ENCODE results near the gene PRKACG.

Gene PRKACG

DNA sequence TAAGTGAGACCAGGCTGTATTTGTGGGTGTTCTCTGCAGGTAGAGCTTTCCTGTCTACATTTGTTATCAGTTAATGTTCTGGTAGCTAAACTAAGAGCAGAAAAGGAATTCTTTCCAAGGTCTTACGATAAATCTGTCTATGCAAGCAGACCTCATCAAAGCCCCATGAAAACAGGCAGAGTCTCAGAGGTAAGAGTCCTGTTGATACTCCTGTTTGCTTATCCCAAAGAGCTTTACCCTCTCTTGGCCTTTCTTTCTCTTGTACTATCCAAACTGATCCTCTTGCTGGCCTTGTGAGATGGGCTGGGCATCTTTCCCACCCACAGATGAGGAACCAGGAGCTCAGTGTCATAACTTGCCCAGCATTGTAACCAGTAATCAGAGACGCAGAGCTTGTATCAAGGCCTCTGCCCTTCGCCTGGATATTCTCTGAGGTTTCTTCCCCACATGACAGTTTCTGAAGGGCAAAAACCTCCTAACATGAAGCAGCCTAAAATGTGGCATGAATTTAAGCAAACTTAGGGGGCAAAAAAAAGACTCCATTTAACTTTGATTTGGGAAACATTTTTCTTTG is 33.5 kb downstream of the PRKACG start:
- FAIRE-seq: no peak

DNA sequence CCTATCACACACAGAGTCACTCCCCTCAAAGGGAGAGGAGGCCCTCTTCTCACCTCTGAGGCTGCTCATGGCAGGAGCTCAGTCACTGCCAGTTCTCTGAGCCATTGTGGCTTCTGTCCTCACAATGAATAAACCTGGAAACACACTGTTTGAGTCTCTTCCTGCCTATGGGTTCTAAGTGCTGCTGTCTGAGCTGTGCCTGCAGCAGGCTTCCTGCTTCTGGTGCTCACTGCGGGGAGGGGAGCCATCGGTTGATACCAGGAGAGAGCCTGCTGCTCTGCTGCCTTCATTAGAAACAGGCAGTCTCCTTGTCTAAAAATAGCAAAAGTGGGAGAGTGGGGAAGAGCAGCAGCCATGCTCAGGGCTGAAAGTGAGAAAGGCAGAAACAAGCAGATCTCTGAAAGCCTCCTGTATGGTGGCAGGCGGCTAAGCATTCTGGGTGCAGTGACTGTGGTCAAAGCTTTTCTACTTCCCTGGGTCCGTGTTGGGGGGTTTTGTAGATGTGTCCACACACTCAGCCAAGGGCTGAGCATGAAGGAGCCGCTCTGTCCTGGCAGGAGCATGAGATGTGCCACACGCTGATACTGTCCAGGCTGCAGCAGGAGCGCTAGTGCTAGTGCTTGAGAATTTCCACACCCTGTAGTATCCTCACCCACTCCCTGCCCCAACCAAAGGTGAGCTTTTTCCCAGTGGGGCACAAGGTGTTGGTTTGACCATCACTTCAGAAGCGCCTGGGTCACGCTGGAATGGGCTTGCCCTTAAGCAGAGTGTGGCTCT is 34.2 kb downstream of the PRKACG start:
- FAIRE-seq: no peak

DNA sequence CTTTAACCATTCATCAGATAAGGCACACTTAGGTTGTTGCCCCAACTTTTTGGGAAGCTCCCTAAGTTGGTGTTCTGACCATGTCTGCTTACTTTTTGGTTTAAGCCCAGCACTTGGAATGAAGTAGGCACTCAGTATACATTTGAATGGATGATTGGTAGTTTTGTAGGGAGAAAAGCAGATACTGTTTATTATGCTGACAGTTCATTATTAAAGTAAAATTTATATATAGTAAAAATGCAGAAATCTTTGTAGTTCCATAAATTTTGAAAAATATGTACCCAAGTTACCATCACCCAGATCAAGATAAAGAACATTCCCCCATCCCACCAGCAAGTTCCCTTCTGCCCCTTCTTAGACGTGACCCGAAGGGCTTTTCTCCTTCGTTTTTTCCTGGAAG is 35.4 kb downstream of the PRKACG start:
- FAIRE-seq: no peak

DNA sequence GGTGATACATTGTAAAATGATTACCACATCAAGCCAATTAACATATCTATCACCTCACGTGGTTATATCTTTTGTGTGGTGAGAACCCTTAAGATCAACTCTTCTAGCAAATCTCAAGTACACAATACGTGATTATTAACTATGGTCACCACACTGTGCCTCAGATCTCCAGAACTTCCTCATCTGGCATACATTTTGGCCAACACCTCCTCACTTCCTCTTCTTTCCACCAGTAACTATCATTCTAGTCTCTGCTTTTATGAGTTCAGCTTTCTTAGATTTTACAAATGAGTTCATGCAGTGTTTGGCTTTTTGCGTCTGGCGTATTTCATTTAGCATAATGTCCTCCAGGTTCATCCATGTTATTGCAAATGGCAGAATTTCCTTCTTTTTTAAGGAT is 35.8 kb downstream of the PRKACG start:
- no peak for FAIRE-seq

DNA sequence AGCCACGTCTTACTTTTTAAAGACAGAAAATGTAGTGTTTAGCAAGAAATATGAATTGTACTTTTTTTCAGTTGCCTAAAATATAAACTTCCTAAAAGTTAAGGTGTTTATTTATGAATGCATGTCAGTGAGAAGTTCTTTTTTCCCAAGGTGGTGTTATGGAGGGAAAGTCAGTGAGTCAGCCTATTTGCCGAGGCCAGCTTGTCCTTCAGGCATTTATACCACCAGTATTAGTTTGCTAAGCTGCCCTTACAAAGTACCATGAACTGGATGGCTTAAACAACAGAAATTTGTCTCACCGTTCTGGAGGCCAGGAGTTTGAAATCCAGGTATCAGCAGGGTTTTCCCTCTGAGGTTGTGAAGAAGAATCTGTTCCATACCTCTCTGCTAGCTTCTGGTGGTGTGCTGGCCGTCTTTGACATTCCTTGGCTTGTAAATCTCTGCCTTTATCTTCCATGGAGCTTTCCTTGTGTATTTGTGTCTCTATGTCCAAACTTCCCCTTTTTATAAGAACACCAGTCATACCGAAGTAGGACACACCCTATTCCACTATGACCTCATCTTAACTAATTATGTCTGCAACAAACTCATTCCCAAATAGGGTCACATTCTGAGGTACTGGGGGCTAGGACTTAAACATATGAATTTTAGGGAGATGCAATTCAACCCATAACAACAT is 38.4 kb downstream of the PRKACG start:
- no peak for FAIRE-seq

DNA sequence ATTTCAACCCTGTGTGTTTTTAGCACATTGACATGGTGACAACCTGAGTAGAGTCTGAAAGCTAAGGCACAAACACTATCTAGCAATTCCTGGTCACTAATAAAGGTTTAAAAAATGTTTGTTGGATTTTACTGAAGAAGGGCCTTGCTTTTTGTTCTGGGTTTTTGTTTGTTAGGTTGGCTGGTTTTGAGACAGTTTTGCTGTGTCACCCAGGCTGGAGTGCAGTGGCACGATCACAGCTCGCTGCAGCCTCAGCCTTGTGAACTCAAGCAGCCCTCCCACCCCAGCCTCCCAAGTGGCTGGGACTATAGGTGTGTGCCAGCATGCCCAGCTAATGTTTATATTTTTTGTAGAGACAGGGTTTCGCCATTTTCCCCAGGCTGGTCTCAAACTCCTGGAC is 39.0 kb downstream of the PRKACG start:
- FAIRE-seq: no peak

DNA sequence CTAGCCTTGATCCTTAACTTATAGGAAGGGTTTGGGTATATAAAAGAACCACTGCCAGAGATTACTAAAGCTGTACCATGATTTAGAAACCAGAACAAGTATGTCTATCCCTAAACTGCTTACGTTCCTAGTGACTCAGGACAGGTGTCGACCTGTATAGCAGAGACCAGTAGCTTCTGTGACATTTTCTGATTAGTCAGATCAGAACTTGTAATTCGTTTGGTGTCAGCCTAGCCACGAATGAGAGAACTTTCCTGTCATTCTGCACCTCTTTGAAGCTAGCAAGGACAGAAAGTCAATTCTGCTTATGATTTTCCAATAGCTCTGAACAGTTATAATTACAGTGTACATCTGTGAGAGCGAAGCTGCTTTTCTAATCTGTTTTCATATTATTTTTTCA is 39.5 kb downstream of the PRKACG start:
- no peak for FAIRE-seq

DNA sequence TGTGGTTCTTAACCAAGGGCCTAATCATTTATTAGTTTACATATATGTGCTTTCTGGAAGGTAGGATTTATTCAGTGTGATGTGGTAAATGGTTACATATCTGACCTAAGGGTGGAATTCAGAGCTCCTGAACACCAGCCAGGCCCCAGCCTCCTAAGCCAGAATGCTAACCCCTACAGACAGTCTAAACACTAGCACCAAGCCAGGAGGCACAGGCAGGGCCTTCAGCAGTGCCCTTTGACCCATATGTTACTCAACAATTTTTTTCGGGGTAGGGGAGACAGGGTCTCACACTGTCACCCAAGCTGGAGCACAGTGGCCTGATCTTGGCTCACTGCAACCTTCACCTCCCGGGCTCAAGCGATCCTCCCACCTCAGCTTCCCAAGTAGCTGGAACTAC is 40.3 kb downstream of the PRKACG start:
- no peak for FAIRE-seq

DNA sequence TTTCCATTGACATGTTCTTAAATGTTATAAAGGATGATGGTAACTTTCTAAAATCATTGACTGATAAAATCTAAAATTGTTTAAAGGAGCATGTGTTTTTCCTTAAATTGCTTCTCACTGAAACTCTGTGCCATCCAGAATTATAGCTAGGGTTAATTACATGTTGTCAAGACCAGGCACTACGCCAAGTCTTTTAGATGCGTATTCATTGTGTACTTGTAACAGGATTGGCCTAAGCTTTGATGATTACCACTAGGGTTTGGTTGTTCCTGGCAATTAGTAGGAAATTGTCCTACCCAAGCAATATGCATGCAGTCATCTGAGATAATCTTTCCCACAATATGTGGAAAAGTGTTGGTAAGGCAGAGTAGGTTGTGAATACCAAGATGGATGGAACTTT is 43.8 kb downstream of the PRKACG start:
- FAIRE-seq: no peak

DNA sequence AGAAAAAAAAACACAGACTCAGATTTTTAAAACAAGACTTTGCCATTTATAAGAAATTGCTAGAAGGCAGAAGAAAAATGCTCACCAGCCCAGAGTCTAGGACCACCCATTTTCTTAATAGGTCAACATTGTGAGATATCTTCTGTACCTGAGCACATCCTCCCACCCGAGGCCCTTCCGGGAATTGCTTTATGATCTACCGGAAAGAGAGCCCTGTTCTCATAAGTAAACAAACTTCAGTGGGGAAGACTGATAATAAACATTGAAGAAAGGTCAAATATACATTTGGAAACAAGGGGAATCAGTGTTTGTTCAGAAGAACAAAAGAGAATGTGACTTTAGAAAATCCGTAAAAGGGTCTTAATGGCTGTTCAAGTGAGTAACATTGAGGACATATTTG is 44.4 kb downstream of the PRKACG start:
- no peak for FAIRE-seq

DNA sequence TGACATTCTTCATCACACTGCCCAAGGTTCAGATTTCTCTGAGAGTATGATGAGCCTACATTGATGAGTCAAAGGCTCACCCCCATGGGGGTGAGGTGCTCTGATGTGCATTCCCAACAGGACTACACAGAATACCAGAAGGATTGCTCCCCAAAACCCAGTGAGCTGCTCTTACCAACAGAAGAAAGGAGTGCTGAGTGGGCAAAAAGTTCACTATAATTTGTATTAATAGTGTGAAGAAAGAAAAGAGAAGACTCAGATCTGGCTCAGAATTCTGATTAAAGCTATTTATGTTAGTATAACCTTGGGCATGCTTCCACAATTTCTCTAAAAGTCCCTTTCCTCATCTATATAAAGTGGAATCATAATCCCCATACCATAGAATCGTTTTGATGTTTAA is 46.1 kb downstream of the PRKACG start:
- no peak for FAIRE-seq

DNA sequence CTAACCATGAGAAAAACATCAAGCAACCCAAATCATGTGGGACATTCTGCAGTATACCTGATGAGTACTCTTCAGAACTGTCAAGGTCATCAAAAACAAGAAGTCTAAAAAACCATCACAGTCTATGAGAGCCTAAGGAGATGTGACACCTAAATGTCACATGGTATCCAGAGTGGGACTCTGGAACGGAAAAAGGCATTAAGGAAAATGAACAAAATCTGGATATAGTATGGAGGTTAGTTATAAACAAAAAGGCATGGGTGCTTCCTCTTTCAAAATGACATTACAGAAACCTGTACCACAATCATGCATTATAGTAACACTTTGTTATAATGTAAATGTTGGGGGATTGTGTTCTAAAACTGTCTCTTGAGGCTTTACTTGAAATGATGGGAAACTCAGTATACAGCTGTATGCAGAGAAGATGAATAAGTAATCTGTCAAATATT is 47.4 kb downstream of the PRKACG start:
- FAIRE-seq: no peak

DNA sequence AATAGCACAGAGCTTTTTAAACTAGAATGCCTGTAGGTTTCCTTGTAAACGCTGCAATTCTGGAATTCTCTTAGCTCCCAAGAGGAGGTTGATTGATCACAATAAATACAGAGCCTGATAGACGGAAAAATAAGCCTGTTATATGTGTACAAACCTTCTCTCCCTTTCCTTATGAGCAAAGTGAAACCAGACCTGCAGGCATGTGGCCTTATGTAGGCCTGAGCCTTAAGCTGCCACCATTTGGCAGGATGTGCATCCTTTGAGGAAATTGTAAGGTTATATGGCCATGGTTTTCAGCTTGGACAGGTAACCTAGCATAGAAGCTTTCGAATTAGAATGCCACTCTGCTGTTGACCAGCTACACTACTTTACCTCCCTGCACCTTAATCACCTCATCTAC is 49.1 kb downstream of the PRKACG start:
- FAIRE-seq: no peak

DNA sequence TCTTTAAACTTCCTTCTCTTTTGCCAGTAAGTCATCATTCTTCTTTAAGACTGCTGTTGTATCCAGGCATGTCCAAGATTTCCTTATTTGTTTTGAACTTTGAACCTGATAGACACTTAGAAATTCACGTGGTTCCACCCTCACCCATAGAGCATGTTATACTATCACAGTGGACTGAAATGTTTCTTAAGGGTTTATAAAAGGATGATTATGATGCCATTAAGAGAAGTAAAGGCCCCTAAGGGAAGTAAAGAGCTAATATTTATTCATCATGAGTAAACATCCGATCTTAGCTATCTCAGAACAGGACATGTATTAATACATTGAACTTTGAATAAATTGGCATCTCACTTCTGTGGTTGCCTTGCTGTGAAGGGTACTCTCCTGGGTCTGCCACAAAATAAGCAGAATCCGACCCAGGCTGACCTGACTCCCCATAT is 49.8 kb downstream of the PRKACG start:
- no peak for FAIRE-seq

DNA sequence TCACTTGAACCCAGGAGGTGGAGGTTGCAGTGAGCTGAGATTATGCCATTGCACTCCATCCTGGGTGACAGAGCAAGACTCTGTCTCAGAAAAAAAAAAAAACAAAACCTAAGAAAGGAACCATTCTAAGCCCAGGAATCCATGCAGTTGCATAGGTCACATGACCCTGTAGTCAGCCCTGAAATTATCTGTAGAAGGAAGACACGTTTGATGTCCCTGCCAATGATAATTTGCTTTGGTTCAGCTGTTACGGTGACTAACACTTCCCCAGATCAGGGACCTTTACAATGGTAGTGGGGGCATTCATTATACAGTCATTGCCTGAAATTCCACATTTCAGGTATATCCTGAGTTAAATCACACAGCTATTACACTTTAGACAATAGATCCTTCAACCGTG is 50.5 kb downstream of the PRKACG start:
- FAIRE-seq: no peak
